GM23338 (cell line): Measurements from ENCODE around the gene NR0B2. TPM values are rescaled to one million over a fixed set of nuclear protein-coding genes. Genes with fewer than 3 reads are reported as not detected.

Experiments used
- ATAC-seq: fragments of 200-7000 bp; cut with Tn5 transposase; 3 replicates; pipeline ENCODE4 v1.9.1; 2020
- DNase-seq: peaks from one replicate; pipeline ENCODE4 v3.0.0-alpha.2; 2015; ENCODE audit warnings: low spot score
- H2AFZ ChIP-seq: fragments of 200-600 bp; sonication (generic); 2 replicates; pipeline ENCODE4 v1.8.0; 2016; ENCODE audit warnings: antibody characterized with exemption, mild to moderate bottlenecking, moderate library complexity
- H3F3A ChIP-seq: fragments of 200-600 bp; sonication (generic); replicated peaks from 2 replicates; pipeline ENCODE4 v1.8.0; 2017; ENCODE audit warnings: antibody characterized with exemption, mixed run types, low read depth
- H3K27ac ChIP-seq: fragments of 200-600 bp; sonication (generic); 2 replicates; pipeline ENCODE4 v1.6.1; 2016; ENCODE audit warnings: low read depth
- H3K27me3 ChIP-seq: fragments of 200-600 bp; sonication (generic); 2 replicates; pipeline ENCODE4 v1.8.0; 2016; ENCODE audit warnings: mild to moderate bottlenecking, mixed run types, moderate library complexity; ENCODE audit not compliant: insufficient read depth
- H3K36me3 ChIP-seq: fragments of 200-600 bp; sonication (generic); 2 replicates; pipeline ENCODE4 v1.8.0; 2016; ENCODE audit warnings: mild to moderate bottlenecking; ENCODE audit not compliant: insufficient read depth
- H3K4me1 ChIP-seq: fragments of 200-600 bp; sonication (generic); 2 replicates; pipeline ENCODE4 v1.8.0; 2016; ENCODE audit warnings: mild to moderate bottlenecking, moderate library complexity; ENCODE audit not compliant: insufficient read depth
- H3K4me2 ChIP-seq: fragments of 200-600 bp; sonication (generic); 2 replicates; pipeline ENCODE4 v1.7.1; 2017; ENCODE audit warnings: mixed run types
- H3K4me3 ChIP-seq: fragments of 200-600 bp; sonication (generic); 2 replicates; pipeline ENCODE4 v1.6.1; 2016; ENCODE audit warnings: mixed run types
- H3K79me2 ChIP-seq: fragments of 200-600 bp; sonication (generic); replicated peaks from 2 replicates; pipeline ENCODE4 v1.8.0; 2017; ENCODE audit warnings: mild to moderate bottlenecking; ENCODE audit not compliant: insufficient read depth
- H3K9me2 ChIP-seq: fragments of 200-600 bp; sonication (generic); 2 replicates; pipeline ENCODE4 v1.8.0; 2017; ENCODE audit not compliant: insufficient read depth
- H4K20me1 ChIP-seq: fragments of 200-600 bp; sonication (generic); replicated peaks from 2 replicates; pipeline ENCODE4 v1.8.0; 2017; ENCODE audit warnings: mild to moderate bottlenecking; ENCODE audit not compliant: insufficient read depth
- H3K27ac Mint-ChIP-seq: 2 replicates; pipeline ENCODE4 v1.8.0; 2020; ENCODE audit warnings: inconsistent platforms, mild to moderate bottlenecking, moderate library complexity, mixed read lengths
- H3K27me3 Mint-ChIP-seq: 3 replicates; pipeline ENCODE4 v1.8.0; 2022; ENCODE audit warnings: low read depth, mild to moderate bottlenecking, moderate library complexity, mixed read lengths, inconsistent platforms; ENCODE audit not compliant: insufficient read depth, poor library complexity
- H3K36me3 Mint-ChIP-seq: 3 replicates; pipeline ENCODE4 v1.8.0; 2021; ENCODE audit warnings: low read depth, mild to moderate bottlenecking, inconsistent platforms, moderate library complexity, mixed read lengths
- H3K4me1 Mint-ChIP-seq: 3 replicates; pipeline ENCODE4 v1.8.0; 2020; ENCODE audit warnings: mild to moderate bottlenecking, inconsistent platforms, mixed read lengths
- H3K4me3 Mint-ChIP-seq: 3 replicates; pipeline ENCODE4 v1.8.0; 2021; ENCODE audit warnings: moderate library complexity, mild to moderate bottlenecking, inconsistent platforms, mixed read lengths
- H3K9me3 Mint-ChIP-seq: 3 replicates; pipeline ENCODE4 v1.8.0; 2020; ENCODE audit warnings: moderate library complexity, mild to moderate bottlenecking, inconsistent platforms, mixed read lengths
- CREB1 ChIP-seq: fragments of 250-450 bp; sonication (Bioruptor Pico); IDR thresholded peaks from 2 replicates; pipeline ENCODE4 v1.5.0; 2020; ENCODE audit warnings: low read depth, mild to moderate bottlenecking, moderate library complexity
- CTCF ChIP-seq, 2 experiments: fragments of 200-600 bp in 1 of 2; sonication (generic) in 1 of 2; conservative IDR thresholded peaks; 2 replicates each; pipeline versions ENCODE4 v1.5.1 to v1.6.1; 2016 to 2017; ENCODE audit warnings: antibody characterized with exemption in 2 of 2, low read depth in 2 of 2, mild to moderate bottlenecking in 2 of 2, moderate library complexity in 1 of 2
- ETS1 ChIP-seq: IDR thresholded peaks from 2 replicates; pipeline ENCODE4 v1.6.1; 2016; ENCODE audit warnings: antibody characterized with exemption
- EZH2 ChIP-seq: fragments of 200-600 bp; sonication (generic); IDR thresholded peaks from one replicate; pipeline ENCODE4 v1.8.0; 2017; ENCODE audit warnings: antibody characterized with exemption, mild to moderate bottlenecking, low read depth; ENCODE audit not compliant: unreplicated experiment
- EZH2phosphoT487 ChIP-seq: fragments of 200-600 bp; sonication (generic); IDR thresholded peaks from one replicate; pipeline ENCODE4 v1.8.1; 2018; ENCODE audit warnings: antibody characterized with exemption; ENCODE audit not compliant: unreplicated experiment
- JUNB ChIP-seq: IDR thresholded peaks from one replicate; pipeline ENCODE4 v1.6.1; 2016; ENCODE audit warnings: antibody characterized with exemption; ENCODE audit not compliant: unreplicated experiment
- NANOG ChIP-seq: IDR thresholded peaks from 2 replicates; pipeline ENCODE4 v1.6.1; 2016; ENCODE audit warnings: antibody characterized with exemption, borderline replicate concordance
- POLR2AphosphoS5 ChIP-seq: IDR thresholded peaks from 2 replicates; pipeline ENCODE4 v1.6.1; 2016; ENCODE audit warnings: antibody characterized with exemption, low read depth
- REST ChIP-seq: IDR thresholded peaks from one replicate; pipeline ENCODE4 v1.6.1; 2018; ENCODE audit warnings: antibody characterized with exemption; ENCODE audit not compliant: unreplicated experiment
- STAT1 ChIP-seq: IDR thresholded peaks from one replicate; pipeline ENCODE4 v1.6.1; 2016; ENCODE audit warnings: antibody characterized with exemption; ENCODE audit not compliant: unreplicated experiment
- ZNF114 ChIP-seq: fragments of 250-450 bp; sonication (Bioruptor Pico); IDR thresholded peaks from 2 replicates; pipeline ENCODE4 v1.5.0; 2020; ENCODE audit warnings: mild to moderate bottlenecking, moderate library complexity
- ZNF331 ChIP-seq: fragments of 250-450 bp; sonication (Bioruptor Pico); IDR thresholded peaks from 2 replicates; pipeline ENCODE4 v1.5.0; 2020; ENCODE audit warnings: low read depth, mild to moderate bottlenecking, moderate library complexity
- ZNF462 ChIP-seq: fragments of 250-450 bp; sonication (Bioruptor Pico); IDR thresholded peaks from 2 replicates; pipeline ENCODE4 v1.5.0; 2020; ENCODE audit warnings: mild to moderate bottlenecking, moderate library complexity
- polyA plus RNA-seq: library from polyadenylated mRNA; unstranded; fragments of >200 nt; fragmentation: Nextera tagmentation; extraction: Ambion mirVana; gene quantifications from 2 replicates; pipeline ENCODE4 v1.2.1, GENCODE V29; 2016
- total RNA-seq: library from RNA; depleted of rRNA; stranded (reverse); fragments of >200 nt; shearing (Covaris generic); gene quantifications from 2 replicates; pipeline ENCODE4 v1.2.3, GENCODE V29; 2014

The NR0B2 gene
- total and polyA plus RNA-seq, 2 experiments from 2014 or later, result 0.18 TPM; not detected in 1

GRCh38 chr1:26936823-26937222 lies 23.0 kb upstream of the NR0B2 start:
- Mint-ChIP-seq H3K9me3 (no peaks in the 10 kb centered on the region), H3K36me3 (peaks cover 63% of the 10 kb centered on the region), H3K4me3 (no peak overlapping the region), H3K4me1 (0 out of 3 replicates have a peak, but pooled peaks cover 3% of the 10 kb centered on the region), H3K27me3 (peaks cover 3% of the 10 kb centered on the region), H3K27ac (no peak overlapping the region)
- H4K20me1 ChIP-seq, result peaks cover 25% of the 10 kb centered on the region
- H3K27ac ChIP-seq, result no peak overlapping the region
- H3K9me2 ChIP-seq, result no peaks in the 10 kb centered on the region
- ATAC-seq (no peak), DNase-seq (no peak)
- peaks cover 26% of the 10 kb centered on the region; the same call in 1 of the 2 replicates for H3K36me3 ChIP-seq
- 0 out of 2 replicates have a peak, but pooled peaks cover 7% of the 10 kb centered on the region for H3K4me1 ChIP-seq
- H3K79me2 ChIP-seq, result peaks cover 48% of the 10 kb centered on the region
- H2AFZ ChIP-seq, result no peak overlapping the region
- H3F3A ChIP-seq, result peaks cover 4% of the 10 kb centered on the region; the same call in 1 of the 2 replicates
- TF ChIP-seq STAT1 (no peak), CTCF (conservative IDR thresholded peaks at IDR 0.05; ENCODE audit: low read depth in 2 of 2) (no peak), POLR2AphosphoS5 (no peak), JUNB (no peak), EZH2phosphoT487 (no peak), ZNF462 (no peak), EZH2 (no peak), ZNF331 (CRISPR knock-in tag) (no peak), ZNF114 (no peak), REST (no peak), ETS1 (no peak), CREB1 (CRISPR knock-in tag) (no peak), NANOG (no peak)
- H3K4me3 ChIP-seq, result no peak overlapping the region
- H3K27me3 ChIP-seq, result no peaks in the 10 kb centered on the region
- H3K4me2 ChIP-seq, result no peak overlapping the region
